Parathyroid adenoma (tissue), 2 donors: ENCODE results near the gene SSC5D.

Experiments
- H2AFZ ChIP-seq: fragments of 300-600 bp; sonication (generic); one replicate; pipeline ENCODE4 v1.7.0; 2017; ENCODE audit warnings: antibody characterized with exemption, mild to moderate bottlenecking
- H3K27ac ChIP-seq: fragments of 300-600 bp; sonication (generic); one replicate; pipeline ENCODE4 v1.7.0; 2017
- H3K27me3 ChIP-seq: fragments of 300-600 bp; sonication (generic); one replicate; pipeline ENCODE4 v1.7.0; 2017; ENCODE audit warnings: low read length; ENCODE audit not compliant: control insufficient read depth, insufficient read depth
- H3K36me3 ChIP-seq: fragments of 300-600 bp; sonication (generic); one replicate; pipeline ENCODE4 v1.7.0; 2017; ENCODE audit warnings: low read length; ENCODE audit not compliant: control insufficient read depth, insufficient read depth
- H3K4me1 ChIP-seq: fragments of 300-600 bp; sonication (generic); one replicate; pipeline ENCODE4 v1.7.0; 2017; ENCODE audit warnings: control low read depth
- H3K4me2 ChIP-seq: fragments of 300-600 bp; sonication (generic); one replicate; pipeline ENCODE4 v1.7.0; 2017; ENCODE audit warnings: low read length
- H3K4me3 ChIP-seq: fragments of 300-600 bp; sonication (generic); one replicate; pipeline ENCODE4 v1.7.0; 2017; ENCODE audit warnings: low read depth, low read length
- H3K79me2 ChIP-seq: fragments of 300-600 bp; sonication (generic); one replicate; pipeline ENCODE4 v1.7.0; 2017; ENCODE audit warnings: control low read depth
- H3K9ac ChIP-seq: fragments of 300-600 bp; sonication (generic); one replicate; pipeline ENCODE4 v1.7.0; 2017; ENCODE audit warnings: mild to moderate bottlenecking
- H3K9me3 ChIP-seq: fragments of 300-600 bp; sonication (generic); one replicate; pipeline ENCODE4 v1.7.0; 2017; ENCODE audit warnings: low read length; ENCODE audit not compliant: control insufficient read depth
- CTCF ChIP-seq: fragments of 300-600 bp; sonication (generic); IDR thresholded peaks from one replicate; pipeline ENCODE4 v1.7.0; 2017; ENCODE audit warnings: antibody characterized with exemption, mild to moderate bottlenecking
- donor health status: primary hyperparathyroidism.

Gene SSC5D

DNA sequence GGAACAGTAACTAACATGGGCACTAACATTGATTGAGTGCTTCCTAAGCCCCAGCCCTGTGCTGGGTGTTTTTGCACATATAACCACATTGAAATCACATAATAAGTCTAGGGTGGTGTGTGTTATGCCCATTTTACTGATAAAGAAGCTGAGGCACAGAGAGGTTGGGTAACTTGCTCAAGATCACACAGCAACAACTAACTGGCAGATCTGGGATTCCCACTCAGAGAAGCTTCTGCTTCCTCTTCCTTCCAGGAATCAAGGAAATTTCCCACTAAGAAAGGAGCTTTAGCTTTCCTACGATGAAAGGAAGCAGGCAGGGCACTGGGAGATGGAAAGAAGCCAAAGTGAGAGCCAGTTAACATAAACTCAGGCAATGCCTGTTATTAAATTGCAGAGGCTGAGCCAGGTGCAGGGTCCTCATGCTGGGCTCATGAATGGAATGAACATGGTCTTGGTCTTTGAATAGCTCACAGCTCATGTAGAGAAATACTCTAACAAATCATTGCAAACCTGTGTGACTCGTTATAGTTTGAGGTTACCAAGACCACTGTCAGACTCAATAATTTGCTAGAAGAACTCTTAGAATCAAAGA is 10.1 kb downstream of the SSC5D start:
- no peak overlapping the region for H3K4me3 ChIP-seq
- H3K4me1 ChIP-seq, result no peaks in the 10 kb centered on the region
- no peak overlapping the region for H3K4me2 ChIP-seq
- H3K27ac ChIP-seq, result no peak overlapping the region
- H2AFZ ChIP-seq, result no peak overlapping the region
- no peaks in the 10 kb centered on the region for H3K9me3 ChIP-seq
- H3K79me2 ChIP-seq, result no peaks in the 10 kb centered on the region
- no peak overlapping the region for H3K9ac ChIP-seq
- no peaks in the 10 kb centered on the region for H3K36me3 ChIP-seq
- H3K27me3 ChIP-seq, result no peaks in the 10 kb centered on the region
- no peak for TF ChIP-seq CTCF

- H3K79me2 ChIP-seq, result no peaks in the 10 kb centered on the region
- no peak overlapping the region for H3K4me3 ChIP-seq
- no peak overlapping the region for H3K4me2 ChIP-seq
- TF ChIP-seq CTCF, result no peak
- no peaks in the 10 kb centered on the region for H3K4me1 ChIP-seq
- H3K36me3 ChIP-seq, result no peaks in the 10 kb centered on the region
- no peaks in the 10 kb centered on the region for H3K27me3 ChIP-seq
- H3K27ac ChIP-seq, result no peak overlapping the region
- H3K9ac ChIP-seq, result no peak overlapping the region
- H2AFZ ChIP-seq, result no peak overlapping the region
- no peaks in the 10 kb centered on the region for H3K9me3 ChIP-seq
These were observed 12.2 kb downstream of the SSC5D start for GRCh38 chr19:55500368-55500952.

GRCh38 chr19:55502197-55502952 is 14.1 kb downstream of the SSC5D start:
- no peaks in the 10 kb centered on the region for H3K4me1 ChIP-seq
- no peak overlapping the region for H3K4me3 ChIP-seq
- no peak for TF ChIP-seq CTCF
- no peaks in the 10 kb centered on the region for H3K27me3 ChIP-seq
- H2AFZ ChIP-seq, result no peak overlapping the region
- no peak overlapping the region for H3K9ac ChIP-seq
- H3K9me3 ChIP-seq, result no peaks in the 10 kb centered on the region
- H3K36me3 ChIP-seq, result no peaks in the 10 kb centered on the region
- no peak overlapping the region for H3K27ac ChIP-seq
- no peaks in the 10 kb centered on the region for H3K79me2 ChIP-seq
- H3K4me2 ChIP-seq, result no peak overlapping the region

- Histone ChIP-seq H3K36me3 (no peaks in the 10 kb centered on the region), H3K4me3 (no peak overlapping the region), H3K79me2 (no peaks in the 10 kb centered on the region), H3K27ac (no peak overlapping the region), H3K9ac (no peak overlapping the region), H3K27me3 (no peaks in the 10 kb centered on the region), H3K9me3 (no peaks in the 10 kb centered on the region), H2AFZ (no peak overlapping the region), H3K4me2 (no peak overlapping the region), H3K4me1 (no peaks in the 10 kb centered on the region)
- no peak for TF ChIP-seq CTCF
These were observed 14.9 kb downstream of the SSC5D start for GRCh38 chr19:55503157-55503501.
